Activated CD8-positive, alpha-beta memory T cell treated with anti-CD3 and anti-CD28 coated beads for 4 hours (primary cell): Measurements from ENCODE around the gene XDH.

Source experiments
- DNase-seq, 2 donors: peaks; one replicate each; pipeline ENCODE4 v3.0.0-alpha.2; 2020; ENCODE audit warnings: low read depth in 2 of 2

XDH gene

GRCh38 chr2:31402388-31402787 lies 12.2 kb downstream of the XDH start:
- DNase-seq: no peak

DNA sequence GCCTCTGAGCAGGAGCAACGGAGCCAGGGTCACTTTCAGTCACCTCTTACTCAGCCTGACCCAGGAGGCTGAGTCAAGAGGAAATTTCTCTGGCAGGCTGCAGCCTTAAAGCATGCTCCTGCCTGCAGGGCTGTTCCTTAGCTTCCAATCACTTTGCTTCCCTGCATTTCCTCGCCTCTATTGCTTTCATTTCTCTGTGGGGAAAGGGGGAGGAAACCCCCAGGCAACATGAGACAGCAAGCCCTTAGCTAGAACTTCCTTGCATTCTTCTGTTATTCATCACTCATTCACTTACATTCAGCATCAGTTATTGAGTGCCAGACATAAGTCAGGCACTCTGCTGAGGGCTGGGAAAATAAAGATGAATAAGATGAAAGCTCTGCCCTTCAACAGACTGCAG lies 13.0 kb downstream of the XDH start:
- no peak for DNase-seq

GRCh38 chr2:31398881-31399280 lies 15.7 kb downstream of the XDH start:
- DNase-seq: no peak

GRCh38 chr2:31397094-31397493 lies 17.4 kb downstream of the XDH start:
- no peak for DNase-seq

GRCh38 chr2:31390324-31390723 lies 24.2 kb downstream of the XDH start:
- no peak for DNase-seq

- no peak for DNase-seq
These were observed 25.8 kb downstream of the XDH start for GRCh38 chr2:31388736-31389135.

- DNase-seq: no peak
These were observed 26.7 kb downstream of the XDH start for GRCh38 chr2:31387850-31388249.

DNA sequence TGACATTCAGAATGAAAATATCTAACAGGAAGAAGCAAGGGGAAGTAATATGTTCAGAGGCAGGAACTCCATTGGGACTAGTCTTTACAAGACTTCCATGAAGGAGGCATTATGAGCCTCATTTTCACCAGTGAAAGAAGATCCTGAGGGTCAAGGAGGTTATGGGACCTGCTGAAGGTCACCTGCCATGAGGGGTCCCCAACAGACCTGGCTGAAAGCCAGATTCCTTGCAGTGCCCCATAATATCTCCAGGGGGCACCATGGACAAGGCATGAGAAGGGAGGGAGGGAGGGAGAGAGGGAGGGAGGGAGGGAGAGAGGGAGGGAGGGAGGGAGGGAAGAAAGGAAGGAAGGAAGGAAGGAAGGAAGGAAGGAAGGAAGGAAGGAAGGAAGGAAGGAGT lies 27.9 kb downstream of the XDH start:
- DNase-seq: no peak

DNA sequence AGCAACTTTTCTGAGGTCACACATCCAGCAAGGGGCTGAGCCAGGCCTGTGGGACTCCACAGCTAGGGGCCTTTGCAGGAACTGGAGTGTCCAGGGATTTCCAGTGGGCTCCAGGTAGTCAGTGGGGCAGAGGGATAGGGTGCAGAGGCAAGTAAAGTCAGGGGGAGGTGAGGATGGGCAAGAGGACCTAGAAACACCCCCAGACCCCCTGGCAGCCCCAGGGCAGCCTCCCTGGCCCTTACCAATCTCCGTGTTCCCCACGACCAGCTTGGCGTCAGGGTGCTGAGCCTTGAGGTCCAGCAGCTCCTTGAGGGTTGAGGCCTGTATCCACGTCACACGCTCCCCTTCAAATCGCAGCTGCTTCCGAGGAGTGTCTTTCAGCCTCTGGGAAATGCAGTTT lies 28.4 kb downstream of the XDH start:
- DNase-seq: no peak

DNA sequence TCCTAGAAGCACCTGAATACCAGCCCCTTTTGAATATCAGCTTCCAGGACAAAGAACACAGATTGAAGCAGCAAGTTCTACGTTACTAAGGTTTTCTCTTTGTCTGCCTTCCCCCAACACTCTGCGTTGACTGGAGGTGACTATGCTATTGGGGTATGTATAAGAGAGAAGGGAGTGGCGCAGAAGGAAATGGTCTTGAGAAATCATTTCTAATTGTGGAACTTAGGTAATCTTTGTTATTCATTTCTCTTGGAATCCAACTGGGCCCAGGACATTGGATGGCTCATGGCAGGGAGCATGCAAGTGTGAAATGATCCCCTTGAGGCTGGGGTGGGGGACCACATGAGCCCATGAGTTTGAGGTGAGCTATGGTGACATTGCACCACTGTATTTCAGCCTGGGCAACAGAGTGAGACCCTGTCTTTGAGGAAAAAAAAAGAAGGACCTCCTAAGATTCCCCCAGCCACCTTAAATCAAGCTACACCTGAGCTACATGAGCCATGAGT lies 29.7 kb downstream of the XDH start:
- no peak for DNase-seq

DNA sequence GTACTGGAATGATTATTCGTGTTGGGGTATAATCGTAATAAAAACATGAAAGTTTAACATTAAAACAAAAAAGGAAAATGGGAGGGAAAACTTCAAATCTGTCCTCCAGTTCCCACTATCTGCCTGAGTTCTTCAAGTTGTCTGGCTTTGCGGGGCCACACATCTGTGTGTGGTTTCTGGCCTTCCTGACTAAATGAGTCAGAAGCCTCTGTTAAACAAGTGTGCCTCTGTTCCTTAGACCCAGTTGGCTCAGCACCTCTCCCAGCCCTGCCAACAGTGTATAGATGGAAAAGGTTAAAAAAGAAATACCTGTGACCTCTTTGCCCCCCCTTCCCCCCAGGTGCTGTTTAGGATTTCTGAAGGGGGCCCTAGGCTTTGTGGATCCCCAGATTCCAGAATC lies 30.2 kb downstream of the XDH start:
- DNase-seq: no peak

DNA sequence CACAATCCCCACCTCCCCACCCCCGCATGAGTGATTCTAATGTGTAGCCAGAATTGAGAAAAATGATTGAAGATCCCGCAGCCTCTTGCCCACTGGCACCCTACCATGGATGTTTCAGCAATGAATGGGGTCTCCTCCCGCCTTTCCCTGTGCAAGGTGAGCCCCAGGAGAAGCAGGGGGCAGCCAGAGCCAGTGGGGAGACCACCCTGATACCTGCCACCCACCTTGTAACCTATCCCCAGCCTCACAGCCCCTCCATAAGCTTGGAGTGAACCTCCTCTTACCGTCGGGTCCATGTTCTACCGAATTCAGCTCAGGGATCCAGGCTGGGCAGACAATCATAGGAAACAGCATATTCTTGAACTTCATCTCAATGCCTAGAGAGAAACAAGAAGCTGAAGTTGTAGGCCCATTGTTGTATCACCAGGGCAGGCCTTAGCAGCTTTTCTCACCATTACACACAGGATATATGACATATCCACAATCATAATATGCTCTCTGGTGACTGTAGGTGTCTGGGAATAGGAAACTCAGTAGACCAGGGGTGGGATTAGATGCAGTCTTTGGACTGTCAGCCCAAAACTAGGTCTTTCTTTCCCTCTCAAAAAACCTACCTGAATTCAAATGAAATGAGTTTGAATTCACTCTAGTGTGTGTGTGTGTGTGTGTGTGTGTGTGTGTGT lies 30.9 kb downstream of the XDH start:
- no peak for DNase-seq

GRCh38 chr2:31382452-31383120 lies 32.0 kb downstream of the XDH start:
- DNase-seq: no peak

DNA sequence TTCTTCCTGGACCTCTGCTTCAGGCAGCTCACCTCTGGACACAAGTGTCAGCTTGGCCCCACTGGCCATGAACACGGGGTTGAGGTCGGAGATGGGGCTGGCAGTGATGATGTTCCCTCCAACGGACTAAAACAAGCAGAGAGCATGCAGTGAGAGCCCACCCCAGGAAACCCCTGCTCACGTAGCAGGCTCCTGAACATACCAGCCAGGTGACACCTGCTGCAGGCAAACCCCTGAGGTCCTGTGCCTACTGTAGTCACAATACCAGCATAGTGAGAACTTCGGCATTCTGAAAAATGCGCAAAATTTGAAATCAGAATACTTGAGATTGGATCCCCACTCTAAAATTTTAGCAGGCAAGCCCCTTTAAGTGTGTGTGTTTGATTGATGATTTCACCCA lies 32.9 kb downstream of the XDH start:
- no peak for DNase-seq

GRCh38 chr2:31380243-31380642 lies 34.3 kb downstream of the XDH start:
- DNase-seq: no peak

DNA sequence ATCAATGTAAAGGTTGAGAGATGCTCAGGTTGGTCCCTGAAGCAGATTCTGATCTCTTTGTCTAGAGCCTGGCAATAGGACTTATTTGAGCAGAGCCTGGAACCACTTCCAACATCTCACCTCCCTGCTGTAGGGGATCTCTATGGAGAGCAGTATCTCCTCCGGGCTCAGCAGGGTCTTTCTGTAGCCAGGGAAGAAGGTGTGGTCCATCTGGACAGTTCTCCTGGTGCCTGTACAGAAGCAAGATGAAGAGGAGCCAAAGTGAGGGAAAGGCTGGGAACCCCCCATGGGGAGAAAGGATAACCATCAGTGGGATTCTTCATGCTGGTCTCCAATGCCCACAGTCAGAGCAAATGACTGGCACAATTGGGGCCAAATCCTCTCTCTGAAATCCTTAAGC lies 34.8 kb downstream of the XDH start:
- no peak for DNase-seq

GRCh38 chr2:31378791-31379501 lies 35.6 kb downstream of the XDH start:
- DNase-seq: no peak

DNA sequence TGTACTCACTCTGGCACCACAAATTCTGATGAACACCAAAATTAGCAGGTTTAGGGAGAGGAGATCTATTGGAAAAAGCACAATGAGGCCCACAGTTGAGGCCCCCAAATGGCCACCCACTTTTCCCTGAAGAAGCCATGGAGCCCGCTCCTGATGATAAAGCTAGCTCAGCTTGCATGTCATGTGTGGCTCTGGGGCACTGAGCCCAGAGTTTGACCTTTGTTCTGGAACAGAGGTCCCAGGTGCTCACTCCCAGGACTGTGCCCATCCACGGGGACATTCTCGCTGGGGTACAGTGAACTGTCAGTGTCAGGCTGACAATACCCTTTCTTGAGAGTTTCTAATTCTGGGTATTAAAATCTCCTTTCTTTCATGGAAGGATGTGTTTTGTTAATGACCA lies 36.2 kb downstream of the XDH start:
- no peak for DNase-seq

- no peak for DNase-seq
These were observed 41.4 kb downstream of the XDH start for GRCh38 chr2:31373127-31373526.

- DNase-seq: no peak
These were observed 42.4 kb downstream of the XDH start for GRCh38 chr2:31372097-31372496.

- no peak for DNase-seq
These were observed 42.9 kb downstream of the XDH start for GRCh38 chr2:31371691-31372090.

DNA sequence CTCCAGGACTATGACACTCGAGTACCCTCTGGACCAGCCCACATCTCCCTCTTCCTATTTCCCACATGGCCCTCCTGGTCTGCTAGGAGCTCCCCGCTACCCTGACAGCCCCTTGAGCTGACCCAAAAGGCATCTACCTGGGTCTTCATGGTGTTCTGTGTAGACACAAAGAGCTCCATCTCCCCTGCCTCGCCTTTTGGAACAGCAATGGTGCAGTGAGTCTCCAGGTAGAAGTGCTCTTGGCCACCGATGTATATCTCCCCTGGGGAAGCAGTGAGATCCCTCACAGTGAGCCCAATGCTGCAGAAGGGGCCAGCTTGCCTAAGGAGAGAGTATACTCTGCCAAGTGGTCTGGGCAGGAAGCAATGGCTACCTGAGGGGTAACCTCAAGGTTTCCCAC lies 47.8 kb downstream of the XDH start:
- DNase-seq: no peak
